ENCODE results near the gene RAB15. TPM values are rescaled to one million over a fixed set of nuclear protein-coding genes. Genes with fewer than 3 reads are reported as not detected.

The RAB15 gene
- total and polyA plus RNA-seq, 9 of the 15 experiments (the other 6 are each of a cell fraction or from before 2014, with no cell fraction given), result 0.09 to 0.30 (median 0.16) TPM; not detected in 2

GRCh38 chr14:64986648-64987437 lies 14.7 kb upstream of the RAB15 start, which contains the start of gene FNTB (continued):
- TF ChIP-seq, protein P1, sequence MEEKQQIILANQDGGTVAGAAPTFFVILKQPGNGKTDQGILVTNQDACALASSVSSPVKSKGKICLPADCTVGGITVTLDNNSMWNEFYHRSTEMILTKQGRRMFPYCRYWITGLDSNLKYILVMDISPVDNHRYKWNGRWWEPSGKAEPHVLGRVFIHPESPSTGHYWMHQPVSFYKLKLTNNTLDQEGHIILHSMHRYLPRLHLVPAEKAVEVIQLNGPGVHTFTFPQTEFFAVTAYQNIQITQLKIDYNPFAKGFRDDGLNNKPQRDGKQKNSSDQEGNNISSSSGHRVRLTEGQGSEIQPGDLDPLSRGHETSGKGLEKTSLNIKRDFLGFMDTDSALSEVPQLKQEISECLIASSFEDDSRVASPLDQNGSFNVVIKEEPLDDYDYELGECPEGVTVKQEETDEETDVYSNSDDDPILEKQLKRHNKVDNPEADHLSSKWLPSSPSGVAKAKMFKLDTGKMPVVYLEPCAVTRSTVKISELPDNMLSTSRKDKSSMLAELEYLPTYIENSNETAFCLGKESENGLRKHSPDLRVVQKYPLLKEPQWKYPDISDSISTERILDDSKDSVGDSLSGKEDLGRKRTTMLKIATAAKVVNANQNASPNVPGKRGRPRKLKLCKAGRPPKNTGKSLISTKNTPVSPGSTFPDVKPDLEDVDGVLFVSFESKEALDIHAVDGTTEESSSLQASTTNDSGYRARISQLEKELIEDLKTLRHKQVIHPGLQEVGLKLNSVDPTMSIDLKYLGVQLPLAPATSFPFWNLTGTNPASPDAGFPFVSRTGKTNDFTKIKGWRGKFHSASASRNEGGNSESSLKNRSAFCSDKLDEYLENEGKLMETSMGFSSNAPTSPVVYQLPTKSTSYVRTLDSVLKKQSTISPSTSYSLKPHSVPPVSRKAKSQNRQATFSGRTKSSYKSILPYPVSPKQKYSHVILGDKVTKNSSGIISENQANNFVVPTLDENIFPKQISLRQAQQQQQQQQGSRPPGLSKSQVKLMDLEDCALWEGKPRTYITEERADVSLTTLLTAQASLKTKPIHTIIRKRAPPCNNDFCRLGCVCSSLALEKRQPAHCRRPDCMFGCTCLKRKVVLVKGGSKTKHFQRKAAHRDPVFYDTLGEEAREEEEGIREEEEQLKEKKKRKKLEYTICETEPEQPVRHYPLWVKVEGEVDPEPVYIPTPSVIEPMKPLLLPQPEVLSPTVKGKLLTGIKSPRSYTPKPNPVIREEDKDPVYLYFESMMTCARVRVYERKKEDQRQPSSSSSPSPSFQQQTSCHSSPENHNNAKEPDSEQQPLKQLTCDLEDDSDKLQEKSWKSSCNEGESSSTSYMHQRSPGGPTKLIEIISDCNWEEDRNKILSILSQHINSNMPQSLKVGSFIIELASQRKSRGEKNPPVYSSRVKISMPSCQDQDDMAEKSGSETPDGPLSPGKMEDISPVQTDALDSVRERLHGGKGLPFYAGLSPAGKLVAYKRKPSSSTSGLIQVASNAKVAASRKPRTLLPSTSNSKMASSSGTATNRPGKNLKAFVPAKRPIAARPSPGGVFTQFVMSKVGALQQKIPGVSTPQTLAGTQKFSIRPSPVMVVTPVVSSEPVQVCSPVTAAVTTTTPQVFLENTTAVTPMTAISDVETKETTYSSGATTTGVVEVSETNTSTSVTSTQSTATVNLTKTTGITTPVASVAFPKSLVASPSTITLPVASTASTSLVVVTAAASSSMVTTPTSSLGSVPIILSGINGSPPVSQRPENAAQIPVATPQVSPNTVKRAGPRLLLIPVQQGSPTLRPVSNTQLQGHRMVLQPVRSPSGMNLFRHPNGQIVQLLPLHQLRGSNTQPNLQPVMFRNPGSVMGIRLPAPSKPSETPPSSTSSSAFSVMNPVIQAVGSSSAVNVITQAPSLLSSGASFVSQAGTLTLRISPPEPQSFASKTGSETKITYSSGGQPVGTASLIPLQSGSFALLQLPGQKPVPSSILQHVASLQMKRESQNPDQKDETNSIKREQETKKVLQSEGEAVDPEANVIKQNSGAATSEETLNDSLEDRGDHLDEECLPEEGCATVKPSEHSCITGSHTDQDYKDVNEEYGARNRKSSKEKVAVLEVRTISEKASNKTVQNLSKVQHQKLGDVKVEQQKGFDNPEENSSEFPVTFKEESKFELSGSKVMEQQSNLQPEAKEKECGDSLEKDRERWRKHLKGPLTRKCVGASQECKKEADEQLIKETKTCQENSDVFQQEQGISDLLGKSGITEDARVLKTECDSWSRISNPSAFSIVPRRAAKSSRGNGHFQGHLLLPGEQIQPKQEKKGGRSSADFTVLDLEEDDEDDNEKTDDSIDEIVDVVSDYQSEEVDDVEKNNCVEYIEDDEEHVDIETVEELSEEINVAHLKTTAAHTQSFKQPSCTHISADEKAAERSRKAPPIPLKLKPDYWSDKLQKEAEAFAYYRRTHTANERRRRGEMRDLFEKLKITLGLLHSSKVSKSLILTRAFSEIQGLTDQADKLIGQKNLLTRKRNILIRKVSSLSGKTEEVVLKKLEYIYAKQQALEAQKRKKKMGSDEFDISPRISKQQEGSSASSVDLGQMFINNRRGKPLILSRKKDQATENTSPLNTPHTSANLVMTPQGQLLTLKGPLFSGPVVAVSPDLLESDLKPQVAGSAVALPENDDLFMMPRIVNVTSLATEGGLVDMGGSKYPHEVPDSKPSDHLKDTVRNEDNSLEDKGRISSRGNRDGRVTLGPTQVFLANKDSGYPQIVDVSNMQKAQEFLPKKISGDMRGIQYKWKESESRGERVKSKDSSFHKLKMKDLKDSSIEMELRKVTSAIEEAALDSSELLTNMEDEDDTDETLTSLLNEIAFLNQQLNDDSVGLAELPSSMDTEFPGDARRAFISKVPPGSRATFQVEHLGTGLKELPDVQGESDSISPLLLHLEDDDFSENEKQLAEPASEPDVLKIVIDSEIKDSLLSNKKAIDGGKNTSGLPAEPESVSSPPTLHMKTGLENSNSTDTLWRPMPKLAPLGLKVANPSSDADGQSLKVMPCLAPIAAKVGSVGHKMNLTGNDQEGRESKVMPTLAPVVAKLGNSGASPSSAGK (IDR thresholded peaks at IDR 0.05), result peak; percentile 84
- 0 out of 4 replicates have a peak, but pooled peaks of 1 of the 2 experiments have one; percentile 31 for TF ChIP-seq TEAD1 (CRISPR knock-in tag; IDR thresholded peaks at IDR 0.05)
- TF ChIP-seq ARID1B (IDR thresholded peaks at IDR 0.05), result 0 out of 2 replicates have a peak, but pooled peaks have one; percentile 42
- peak; percentile 21; the same call in 1 of the 2 replicates for TF ChIP-seq NR2C1 (IDR thresholded peaks at IDR 0.05)
- TF ChIP-seq NR2C1 (tag; IDR thresholded peaks at IDR 0.05), result 0 out of 2 replicates have a peak, but pooled peaks have one; percentile 26
- TF ChIP-seq, protein P2, sequence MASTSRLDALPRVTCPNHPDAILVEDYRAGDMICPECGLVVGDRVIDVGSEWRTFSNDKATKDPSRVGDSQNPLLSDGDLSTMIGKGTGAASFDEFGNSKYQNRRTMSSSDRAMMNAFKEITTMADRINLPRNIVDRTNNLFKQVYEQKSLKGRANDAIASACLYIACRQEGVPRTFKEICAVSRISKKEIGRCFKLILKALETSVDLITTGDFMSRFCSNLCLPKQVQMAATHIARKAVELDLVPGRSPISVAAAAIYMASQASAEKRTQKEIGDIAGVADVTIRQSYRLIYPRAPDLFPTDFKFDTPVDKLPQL (IDR thresholded peaks at IDR 0.05; ENCODE audit: extremely low read depth, insufficient read length), result no peak
- no peak; the same call in 1 of the 2 replicates for TF ChIP-seq POLR2AphosphoS5 (IDR thresholded peaks at IDR 0.05; ENCODE audit: control insufficient read depth, insufficient read depth, low read depth, low read length)
- TF ChIP-seq DIDO1 (tag; IDR thresholded peaks at IDR 0.05; ENCODE audit: low read depth), result peak; percentile 81
- TF ChIP-seq KLF1 (tag; IDR thresholded peaks at IDR 0.05), result peak; percentile 54; the same call in 1 of the 2 replicates
- peak; percentile 75 to 86; a peak in 2 of 4 replicates for TF ChIP-seq FOXK2 (conservative IDR thresholded peaks at IDR 0.05 in 1 of 2, IDR thresholded peaks at IDR 0.05 in 1 of 2; ENCODE audit: low read depth in 2 of 2)
- peak; percentile 78; the same call in 1 of the 2 replicates for TF ChIP-seq CEBPG (CRISPR knock-in tag; IDR thresholded peaks at IDR 0.05)
- TF ChIP-seq CEBPG (tag; conservative IDR thresholded peaks at IDR 0.05 in 1 of 2, IDR thresholded peaks at IDR 0.05 in 1 of 2), result peak in 1 of 2 experiments; percentile 68; a peak in 3 of 4 replicates
- TF ChIP-seq BRF1 (IDR thresholded peaks at IDR 0.05; ENCODE audit: borderline replicate concordance, extremely low read depth, insufficient read length), result no peak
- TF ChIP-seq RBFOX2 (IDR thresholded peaks at IDR 0.05; ENCODE audit: low read depth, low read length), result peak; percentile 80
- TF ChIP-seq CXXC5 (CRISPR knock-in tag; IDR thresholded peaks at IDR 0.05), result peak; percentile 84
